Hepatocyte (in vitro differentiated cells): ENCODE results near the gene LSM11.

Source experiments
- EZH2 ChIP-seq: fragments of 200-600 bp; sonication (generic); IDR thresholded peaks from 2 replicates; pipeline ENCODE4 v1.6.1; 2016; ENCODE audit warnings: antibody characterized with exemption, mild to moderate bottlenecking, borderline replicate concordance
- EZH2phosphoT487 ChIP-seq: fragments of 200-600 bp; sonication (generic); IDR thresholded peaks from one replicate; pipeline ENCODE4 v1.6.1; 2018; ENCODE audit warnings: antibody characterized with exemption, mild to moderate bottlenecking, low read depth, moderate library complexity; ENCODE audit not compliant: unreplicated experiment, severe bottlenecking
- TF ChIP-seq, protein P1 (sequence below): fragments of 200-600 bp; sonication (generic); IDR thresholded peaks from 2 replicates; pipeline ENCODE4 v1.5.1; 2016; ENCODE audit warnings: antibody characterized with exemption, mild to moderate bottlenecking; ENCODE audit not compliant: poor library complexity

DNA sequence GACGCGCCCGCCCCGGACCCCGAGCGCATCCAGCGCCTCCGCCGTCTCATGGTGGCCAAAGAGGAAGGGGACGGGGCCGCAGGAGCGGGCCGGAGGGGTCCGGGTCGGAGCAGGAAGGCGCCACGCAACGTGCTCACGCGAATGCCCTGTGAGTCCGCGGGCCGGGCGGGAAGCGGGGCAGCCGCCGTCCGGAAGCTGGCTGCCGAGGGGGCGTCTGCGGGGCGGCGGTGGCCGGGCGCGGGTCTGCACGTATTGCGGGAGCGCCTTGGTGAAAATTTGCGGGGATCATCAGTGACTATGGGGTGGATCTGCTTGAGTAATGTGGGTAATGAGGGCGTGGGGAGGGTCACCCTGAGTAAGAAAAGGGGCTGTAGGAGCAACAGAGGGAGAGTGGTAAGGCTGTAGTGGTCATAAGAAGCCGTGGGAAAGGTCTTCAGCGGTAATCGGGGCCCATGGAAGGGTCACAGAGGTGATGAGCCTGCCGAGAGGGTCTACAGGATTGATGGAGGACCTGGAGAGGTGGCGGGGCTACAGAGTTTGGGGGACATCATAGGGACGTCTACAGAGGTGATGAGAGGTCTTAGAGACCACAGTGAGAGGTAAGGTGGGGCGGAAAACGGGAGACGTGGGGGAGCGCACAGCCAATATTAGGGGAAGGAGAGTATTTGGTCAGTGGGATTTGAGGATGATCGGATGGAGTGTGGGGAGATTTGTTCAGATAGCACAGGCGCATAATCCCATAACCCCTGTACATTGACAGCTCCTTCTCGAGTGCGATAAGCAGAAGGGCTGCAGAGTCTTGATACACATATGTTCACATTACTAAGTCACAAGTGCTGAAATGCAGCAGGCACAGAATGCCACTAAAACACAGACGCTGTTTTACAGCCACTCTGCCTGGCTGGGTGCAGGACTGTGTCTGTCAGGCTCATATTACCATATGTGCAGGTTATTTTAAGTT lies 819 bp downstream of the LSM11 start:
- TF ChIP-seq, protein P1, sequence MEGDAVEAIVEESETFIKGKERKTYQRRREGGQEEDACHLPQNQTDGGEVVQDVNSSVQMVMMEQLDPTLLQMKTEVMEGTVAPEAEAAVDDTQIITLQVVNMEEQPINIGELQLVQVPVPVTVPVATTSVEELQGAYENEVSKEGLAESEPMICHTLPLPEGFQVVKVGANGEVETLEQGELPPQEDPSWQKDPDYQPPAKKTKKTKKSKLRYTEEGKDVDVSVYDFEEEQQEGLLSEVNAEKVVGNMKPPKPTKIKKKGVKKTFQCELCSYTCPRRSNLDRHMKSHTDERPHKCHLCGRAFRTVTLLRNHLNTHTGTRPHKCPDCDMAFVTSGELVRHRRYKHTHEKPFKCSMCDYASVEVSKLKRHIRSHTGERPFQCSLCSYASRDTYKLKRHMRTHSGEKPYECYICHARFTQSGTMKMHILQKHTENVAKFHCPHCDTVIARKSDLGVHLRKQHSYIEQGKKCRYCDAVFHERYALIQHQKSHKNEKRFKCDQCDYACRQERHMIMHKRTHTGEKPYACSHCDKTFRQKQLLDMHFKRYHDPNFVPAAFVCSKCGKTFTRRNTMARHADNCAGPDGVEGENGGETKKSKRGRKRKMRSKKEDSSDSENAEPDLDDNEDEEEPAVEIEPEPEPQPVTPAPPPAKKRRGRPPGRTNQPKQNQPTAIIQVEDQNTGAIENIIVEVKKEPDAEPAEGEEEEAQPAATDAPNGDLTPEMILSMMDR, result no peak
- TF ChIP-seq EZH2phosphoT487 (no peak), EZH2 (no peak)
